GM12801 (cell line): Measurements from ENCODE around the gene LPIN3.

Source experiments
- TF ChIP-seq, protein P1 (sequence below): IDR thresholded peaks from one replicate; pipeline ENCODE4 v1.5.1; 2011; ENCODE audit warnings: control low read depth; ENCODE audit not compliant: insufficient read length; ENCODE audit errors: extremely low read depth

Gene LPIN3

DNA sequence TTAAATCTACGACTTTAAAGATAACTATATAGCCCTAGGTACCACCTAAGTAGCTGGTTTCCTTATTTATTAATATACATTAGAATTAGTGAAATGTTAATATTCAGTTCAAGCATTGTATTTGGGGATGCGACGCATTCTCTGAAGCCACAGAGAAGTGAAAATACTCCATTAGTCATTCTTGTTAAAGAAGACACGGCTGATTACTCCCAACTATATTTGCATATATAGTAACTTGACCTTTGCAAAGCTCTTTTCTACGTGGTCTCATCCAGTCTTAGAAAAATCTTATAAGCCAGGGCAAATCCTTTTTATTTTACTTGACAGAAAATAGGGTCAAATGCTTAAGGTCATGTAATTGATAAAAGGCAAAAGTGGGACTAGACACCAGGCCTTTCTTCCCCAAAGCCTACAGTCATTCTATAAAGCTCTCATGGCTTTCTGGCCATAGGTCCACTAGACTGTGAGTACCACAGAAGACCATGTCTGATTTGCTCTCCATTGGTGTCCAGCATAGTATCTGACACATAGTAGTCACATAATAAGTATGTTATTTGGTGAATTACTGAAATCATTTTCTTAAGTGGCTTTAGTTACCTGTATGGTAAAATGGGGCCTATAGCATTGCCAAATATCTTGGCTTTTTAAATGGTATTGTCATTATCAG, 34.4 kb upstream of the LPIN3 start:
- TF ChIP-seq, protein P1, sequence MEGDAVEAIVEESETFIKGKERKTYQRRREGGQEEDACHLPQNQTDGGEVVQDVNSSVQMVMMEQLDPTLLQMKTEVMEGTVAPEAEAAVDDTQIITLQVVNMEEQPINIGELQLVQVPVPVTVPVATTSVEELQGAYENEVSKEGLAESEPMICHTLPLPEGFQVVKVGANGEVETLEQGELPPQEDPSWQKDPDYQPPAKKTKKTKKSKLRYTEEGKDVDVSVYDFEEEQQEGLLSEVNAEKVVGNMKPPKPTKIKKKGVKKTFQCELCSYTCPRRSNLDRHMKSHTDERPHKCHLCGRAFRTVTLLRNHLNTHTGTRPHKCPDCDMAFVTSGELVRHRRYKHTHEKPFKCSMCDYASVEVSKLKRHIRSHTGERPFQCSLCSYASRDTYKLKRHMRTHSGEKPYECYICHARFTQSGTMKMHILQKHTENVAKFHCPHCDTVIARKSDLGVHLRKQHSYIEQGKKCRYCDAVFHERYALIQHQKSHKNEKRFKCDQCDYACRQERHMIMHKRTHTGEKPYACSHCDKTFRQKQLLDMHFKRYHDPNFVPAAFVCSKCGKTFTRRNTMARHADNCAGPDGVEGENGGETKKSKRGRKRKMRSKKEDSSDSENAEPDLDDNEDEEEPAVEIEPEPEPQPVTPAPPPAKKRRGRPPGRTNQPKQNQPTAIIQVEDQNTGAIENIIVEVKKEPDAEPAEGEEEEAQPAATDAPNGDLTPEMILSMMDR: no peak

DNA sequence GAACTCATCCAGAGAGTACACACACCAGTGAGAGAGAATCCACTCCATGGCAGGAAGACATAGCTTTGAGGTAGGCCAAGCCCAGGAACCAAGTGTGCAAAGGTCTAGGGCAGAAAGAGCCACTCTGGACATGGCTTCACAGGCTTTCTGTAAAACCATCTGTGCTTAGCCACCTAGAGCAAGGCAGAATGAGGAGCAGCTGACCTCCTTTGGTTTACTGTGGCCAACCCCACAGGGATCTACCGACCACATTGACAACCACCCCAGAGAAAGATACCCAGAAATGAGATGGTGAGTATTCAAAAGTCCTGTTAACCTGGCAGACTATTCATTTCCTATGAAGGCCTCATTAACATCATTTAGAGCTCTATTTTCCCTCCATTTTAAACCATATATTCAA, 33.6 kb upstream of the LPIN3 start:
- TF ChIP-seq, protein P1: no peak

DNA sequence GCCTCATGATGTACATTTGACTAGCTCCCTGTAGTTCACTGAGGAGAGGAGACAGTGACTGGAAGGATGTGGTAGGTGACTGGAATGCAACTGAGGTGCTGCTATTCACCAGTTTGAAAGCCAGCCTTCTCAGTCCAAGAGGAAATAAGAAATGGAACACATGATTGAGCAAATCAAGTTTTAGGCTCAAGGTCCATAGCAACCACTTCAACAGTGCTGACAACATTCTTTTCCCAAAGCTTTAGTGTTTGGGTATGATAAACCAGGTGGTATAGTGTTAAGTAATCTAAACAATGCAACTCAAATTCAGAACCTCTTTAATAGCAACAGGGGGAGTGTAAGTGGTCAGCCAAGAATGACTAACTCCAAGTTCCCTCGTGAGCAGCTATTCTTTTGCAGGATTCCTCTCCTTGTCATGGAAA, 32.3 kb upstream of the LPIN3 start:
- TF ChIP-seq, protein P1: no peak

- TF ChIP-seq, protein P1: no peak
Measured at GRCh38 chr20:41308726-41309413, 31.8 kb upstream of the LPIN3 start.

DNA sequence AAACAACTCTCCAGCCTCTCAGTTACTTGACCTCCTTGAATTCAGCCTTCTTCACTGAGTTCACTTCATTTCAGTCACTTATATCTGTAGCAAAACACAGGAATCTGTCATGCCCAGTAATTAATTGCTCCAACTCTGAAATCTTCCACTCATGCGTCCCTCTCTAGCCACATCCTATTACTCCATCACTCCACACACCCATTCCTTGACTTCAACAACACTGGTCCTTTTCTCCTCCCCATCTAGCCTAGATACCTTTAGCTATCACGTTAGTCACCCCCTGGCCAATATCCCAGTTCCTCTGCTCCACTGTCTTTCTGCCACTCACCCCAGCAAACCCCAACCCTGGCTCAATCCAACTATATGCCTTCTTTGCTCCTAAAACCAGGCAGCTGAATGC, 30.8 kb upstream of the LPIN3 start:
- TF ChIP-seq, protein P1: no peak

GRCh38 chr20:41314386-41314785, 26.2 kb upstream of the LPIN3 start:
- TF ChIP-seq, protein P1: no peak

- TF ChIP-seq, protein P1: no peak
Measured at GRCh38 chr20:41316051-41316450, 24.6 kb upstream of the LPIN3 start.
